ENCODE data around the gene MTMR3. TPM values are rescaled to one million over a fixed set of nuclear protein-coding genes. Genes with fewer than 3 reads are reported as not detected.

MTMR3 gene
- total RNA-seq, 4 donors from 2014 or later, result 33.5 to 46.5 (median 40.8) TPM

DNA sequence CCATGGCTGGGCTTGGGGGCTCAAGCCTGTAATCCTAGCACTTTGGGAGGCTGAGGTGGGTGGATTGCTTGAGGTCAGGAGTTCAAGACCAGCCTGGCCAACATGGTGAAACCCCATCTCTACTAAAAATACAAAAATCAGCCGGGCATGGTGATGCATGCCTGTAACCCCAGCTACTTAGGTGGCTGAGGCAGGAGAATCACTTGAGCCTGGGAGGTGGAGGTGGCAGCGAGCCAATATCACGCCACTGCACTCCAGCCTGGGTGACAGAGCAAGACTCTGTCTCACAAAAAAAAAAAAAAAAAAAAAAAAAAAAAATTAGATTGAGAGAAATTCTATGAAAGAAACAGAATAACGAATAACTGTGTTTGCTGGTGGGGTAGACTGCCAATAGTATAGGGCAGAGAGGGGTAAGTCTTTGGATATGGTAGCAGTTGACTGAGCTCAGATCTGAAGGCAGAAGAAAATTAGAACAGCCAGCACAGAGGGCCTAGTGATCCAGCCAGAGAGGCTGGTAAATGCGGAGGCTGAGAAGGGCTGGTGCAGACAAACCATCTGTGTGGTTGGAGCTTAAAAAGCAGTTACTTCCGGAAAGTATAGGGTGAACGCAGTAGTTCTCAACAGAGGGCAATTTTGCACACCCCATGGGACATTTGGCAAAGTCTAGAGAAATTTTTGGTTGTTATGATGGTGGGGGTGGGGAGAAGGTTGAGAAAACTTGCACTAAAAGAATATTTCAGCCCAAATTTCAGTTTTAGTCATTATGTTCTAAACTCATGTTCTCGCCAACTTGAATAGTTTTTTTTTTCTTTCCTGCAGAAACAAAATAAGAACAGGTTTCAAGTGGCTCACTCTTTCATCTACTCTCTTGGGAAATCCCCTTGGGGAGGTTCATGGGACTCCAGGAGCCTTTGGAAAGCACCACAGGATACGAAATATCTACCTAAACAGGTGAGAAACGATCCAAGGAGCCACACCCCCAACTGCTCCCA lies 195.6 kb downstream of the MTMR3 start:
- Histone ChIP-seq H3K36me3 (no peaks in the 10 kb centered on the region), H3K4me3 (no peak overlapping the region), H3K9me3 (no peaks in the 10 kb centered on the region), H3K4me1 (peaks cover 0 to 7% (median 5%) of the 10 kb centered on the region in 4 donors), H3K27me3 (peaks cover 0 to 37% (median 11%) of the 10 kb centered on the region in 4 donors), H3K27ac (replicated peaks in 1 of 4) (no peak overlapping the region)
- WGBS, result 77% methylated on average over 10 of the region's 10 CpGs
- TF ChIP-seq POLR2AphosphoS5 (IDR thresholded peaks at IDR 0.05) (no peak), POLR2A (IDR thresholded peaks at IDR 0.05; ENCODE audit: low read depth) (no peak), EP300 (IDR thresholded peaks at IDR 0.05) (no peak)
- TF ChIP-seq, protein P1, sequence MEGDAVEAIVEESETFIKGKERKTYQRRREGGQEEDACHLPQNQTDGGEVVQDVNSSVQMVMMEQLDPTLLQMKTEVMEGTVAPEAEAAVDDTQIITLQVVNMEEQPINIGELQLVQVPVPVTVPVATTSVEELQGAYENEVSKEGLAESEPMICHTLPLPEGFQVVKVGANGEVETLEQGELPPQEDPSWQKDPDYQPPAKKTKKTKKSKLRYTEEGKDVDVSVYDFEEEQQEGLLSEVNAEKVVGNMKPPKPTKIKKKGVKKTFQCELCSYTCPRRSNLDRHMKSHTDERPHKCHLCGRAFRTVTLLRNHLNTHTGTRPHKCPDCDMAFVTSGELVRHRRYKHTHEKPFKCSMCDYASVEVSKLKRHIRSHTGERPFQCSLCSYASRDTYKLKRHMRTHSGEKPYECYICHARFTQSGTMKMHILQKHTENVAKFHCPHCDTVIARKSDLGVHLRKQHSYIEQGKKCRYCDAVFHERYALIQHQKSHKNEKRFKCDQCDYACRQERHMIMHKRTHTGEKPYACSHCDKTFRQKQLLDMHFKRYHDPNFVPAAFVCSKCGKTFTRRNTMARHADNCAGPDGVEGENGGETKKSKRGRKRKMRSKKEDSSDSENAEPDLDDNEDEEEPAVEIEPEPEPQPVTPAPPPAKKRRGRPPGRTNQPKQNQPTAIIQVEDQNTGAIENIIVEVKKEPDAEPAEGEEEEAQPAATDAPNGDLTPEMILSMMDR (IDR thresholded peaks at IDR 0.05), result no peak
- intact Hi-C loops (cut with DNase I), result no loop called here
- DNase-seq (ENCODE audit: extremely low spot score), result no peak

- peak within 1 kb of the TSS; percentile 13 to 49 (median 32) for H3K4me3 ChIP-seq
- peaks cover 0 to 5% (median 0%) of the 10 kb centered on the region in 4 donors for H3K9me3 ChIP-seq
- H3K27ac ChIP-seq (replicated peaks in 1 of 4), result no peak within 1 kb of the TSS
- WGBS, result 43% methylated on average over 30 of the region's 53 CpGs
- DNase-seq (ENCODE audit: extremely low spot score), result no peak
- intact Hi-C loops (cut with DNase I), result loop anchor here (10.0 kb wide), 1 partner anchor 445 kb away; no protein-coding TSS in a partner anchor
- H3K27me3 ChIP-seq, result peaks cover 0 to 36% (median 11%) of the 10 kb centered on the region in 4 donors
- H3K4me1 ChIP-seq, result peaks cover 0 to 7% (median 5%) of the 10 kb centered on the region in 4 donors
- H3K36me3 ChIP-seq, result no peaks in the 10 kb centered on the region
- TF ChIP-seq POLR2AphosphoS5 (IDR thresholded peaks at IDR 0.05) (no peak), POLR2A (IDR thresholded peaks at IDR 0.05; ENCODE audit: low read depth) (no peak), EP300 (IDR thresholded peaks at IDR 0.05) (no peak)
- TF ChIP-seq, protein P1 (IDR thresholded peaks at IDR 0.05), result no peak
Measured at GRCh38 chr22:30079952-30080533, 197.1 kb downstream of the MTMR3 start, which contains the start of gene HORMAD2. Gene HORMAD2, plus strand, starts transcription at chr22:30080464. Its CDS starts 13,489 bp downstream, at chr22:30093953.

Small RNA genes lying within 50 kb of the gene (small RNA-seq; reads per million reads assigned to genes)
- gene MIR6818 (0 reads per million in 3 donors), gene RNU6-331P (0 reads per million in 3 donors)

Other genes with a start within 250 kb of the MTMR3 start
- gene CABP7, start 163.2 kb upstream of the MTMR3 start, total RNA-seq, result under 1 TPM; under 0.01 to 0.99 (median 0.54) TPM
- 10 to 100 TPM; 13.3 to 33.8 (median 23.1) TPM for gene ZMAT5, start 116.2 kb upstream of the MTMR3 start, total RNA-seq
- gene UQCR10, start 115.8 kb upstream of the MTMR3 start, total RNA-seq, result 10 to 100 TPM; 57.5 to 81.7 (median 59.0) TPM
- gene ASCC2, start 44.9 kb upstream of the MTMR3 start, total RNA-seq, result 10 to 100 TPM; 20.5 to 32.6 (median 25.1) TPM
- gene HORMAD2, start 197.3 kb downstream of the MTMR3 start, total RNA-seq, result not detected

Data from esophagus muscularis mucosa (tissue), 4 donors.